ENCODE results near the gene MTURN. TPM values are rescaled to one million over a fixed set of nuclear protein-coding genes. Genes with fewer than 3 reads are reported as not detected.

Gene MTURN
- total RNA-seq, 1 experiment from 2014 or later = 11.8 TPM

DNA sequence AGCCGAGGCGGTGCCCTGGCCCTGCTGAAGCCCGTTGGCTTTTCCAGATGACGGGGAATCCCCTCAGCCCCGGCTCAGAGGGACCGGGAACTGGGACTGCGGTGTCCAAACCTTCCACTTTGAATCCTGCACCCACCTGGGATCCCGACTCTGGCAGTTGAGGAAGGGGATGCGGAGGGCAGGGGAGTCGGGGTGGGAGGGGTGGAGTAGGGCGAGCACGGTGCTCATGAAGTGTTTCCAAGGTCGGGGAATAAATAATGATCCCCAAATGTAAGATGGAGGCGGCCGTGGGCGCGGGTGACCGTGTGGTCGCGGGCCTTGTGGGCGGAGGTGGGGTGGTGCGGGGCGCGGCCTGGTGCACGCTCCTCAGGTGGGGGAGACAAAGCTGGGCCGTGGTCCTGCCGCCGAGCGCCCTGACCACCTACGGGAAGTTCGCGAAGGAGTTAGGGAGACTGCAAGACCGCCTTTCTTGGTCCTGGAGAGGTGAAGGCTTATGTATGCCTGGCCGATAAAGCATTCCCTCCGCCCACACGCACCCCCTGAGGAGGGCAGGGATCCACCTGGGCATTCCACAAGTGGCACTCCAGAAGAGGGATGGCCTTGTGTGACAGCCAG is 1.4 kb downstream of the MTURN start:
- DNase-seq (ENCODE audit: low read depth) = peak; percentile 31

DNA sequence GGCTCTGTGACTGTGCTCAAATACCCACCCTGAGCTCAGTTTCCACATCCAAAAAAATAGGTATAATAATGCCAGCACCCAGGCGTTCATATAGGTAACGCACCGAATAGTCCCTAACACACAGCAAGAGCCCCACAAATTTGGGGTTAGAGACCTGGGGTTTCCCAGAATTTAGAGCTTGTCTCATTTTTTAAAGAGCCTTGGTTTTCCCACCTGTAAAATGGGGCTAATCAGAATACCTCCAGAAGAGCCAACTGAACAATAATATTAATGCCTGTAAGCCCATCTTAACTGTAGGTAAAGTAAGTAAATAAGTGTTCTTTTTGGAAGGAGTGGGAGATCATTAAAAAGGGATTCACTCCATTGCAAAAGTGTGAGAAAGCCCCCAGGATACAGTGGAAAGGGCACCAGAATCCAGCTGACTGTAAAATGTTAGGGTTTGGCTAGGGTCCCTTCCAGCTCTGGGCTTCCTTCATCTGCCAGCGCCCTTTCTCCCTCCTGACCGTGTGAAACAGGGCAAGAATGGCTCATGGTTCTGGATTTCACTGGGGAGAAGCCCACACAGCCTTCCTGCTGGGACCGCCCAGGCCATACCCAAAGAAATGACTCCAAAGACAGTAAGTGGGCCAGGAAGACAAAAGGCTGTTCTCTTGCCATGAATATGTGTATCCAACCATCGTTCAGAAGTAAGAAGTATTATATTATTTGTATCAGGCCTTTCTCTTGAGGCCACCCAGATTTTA is 2.1 kb downstream of the MTURN start:
- DNase-seq (ENCODE audit: low read depth) = no peak

DNA sequence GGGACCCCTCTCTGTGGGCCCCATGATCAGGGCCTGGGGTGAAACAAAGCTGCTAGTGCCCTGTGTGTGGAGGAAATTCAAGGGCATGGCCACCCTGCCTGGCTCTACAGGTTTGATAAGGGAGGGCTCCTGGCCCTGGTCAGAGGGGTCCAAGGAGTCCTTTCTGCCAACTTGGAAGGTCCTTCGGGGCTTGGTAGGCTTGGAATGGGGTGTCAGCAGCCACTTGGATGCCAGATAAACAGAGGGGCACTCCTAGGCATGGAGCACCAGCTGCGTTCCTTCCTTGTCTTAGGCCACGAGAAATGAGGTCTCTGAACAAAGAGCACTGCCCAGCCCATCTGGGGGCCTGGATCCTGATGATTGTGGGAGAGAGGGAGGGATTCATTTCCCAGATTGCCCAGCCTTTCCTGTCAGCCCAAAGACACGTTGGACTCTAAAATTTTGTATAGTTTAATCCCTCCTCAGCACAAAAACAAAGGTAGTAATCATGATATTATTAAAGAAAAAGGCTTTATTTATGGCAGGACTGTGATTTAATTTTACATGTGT is 5.1 kb downstream of the MTURN start:
- DNase-seq (ENCODE audit: low read depth) = no peak

- DNase-seq (ENCODE audit: low read depth) = no peak
Measured at GRCh38 chr7:30140456-30140855, 5.7 kb downstream of the MTURN start.

DNA sequence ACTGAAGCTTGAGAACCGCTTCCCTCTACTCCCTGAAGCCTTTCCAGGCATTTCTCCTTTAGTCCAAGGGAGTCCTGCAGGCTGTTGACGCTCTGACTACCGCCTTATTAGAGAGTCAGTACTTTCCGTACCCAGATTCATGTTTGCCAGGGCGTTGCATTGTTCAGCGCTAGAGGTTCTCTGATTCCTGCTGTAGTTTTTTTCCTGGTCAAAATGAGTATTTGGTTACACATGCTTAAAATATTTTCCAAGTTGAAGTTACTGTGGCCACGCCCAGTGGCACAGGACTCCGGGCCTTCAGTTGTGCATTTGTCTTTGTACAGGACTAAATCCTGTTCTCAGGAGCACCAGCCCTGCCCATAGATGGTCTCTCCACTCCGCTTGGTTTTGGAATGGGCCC is 7.9 kb downstream of the MTURN start:
- peak; percentile 73 for DNase-seq (ENCODE audit: low read depth)

DNA sequence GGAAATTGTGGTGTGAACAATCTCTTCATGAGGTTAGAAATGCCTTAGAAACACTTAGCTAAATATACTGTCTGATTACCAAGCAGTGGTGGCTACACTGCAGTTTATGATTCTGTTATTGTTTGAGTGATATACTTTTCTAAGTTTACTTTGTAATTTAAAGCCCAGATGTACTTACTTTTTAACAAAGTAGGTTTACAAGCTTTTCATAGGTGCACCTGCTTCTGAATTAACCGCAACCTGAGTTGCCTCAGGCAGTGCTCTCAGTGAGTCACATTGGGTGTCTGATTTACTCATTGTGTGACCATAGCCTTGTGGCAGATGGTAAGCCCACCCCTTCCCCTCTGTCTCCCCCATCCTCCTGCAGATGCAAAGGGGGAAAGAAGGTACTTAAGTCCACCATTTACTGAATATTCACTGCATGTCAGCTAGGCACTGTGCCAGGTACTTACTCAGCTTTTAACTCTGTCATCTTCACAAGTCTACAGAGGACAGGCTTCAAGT is 9.0 kb downstream of the MTURN start:
- peak; percentile 74 for DNase-seq (ENCODE audit: low read depth)

DNA sequence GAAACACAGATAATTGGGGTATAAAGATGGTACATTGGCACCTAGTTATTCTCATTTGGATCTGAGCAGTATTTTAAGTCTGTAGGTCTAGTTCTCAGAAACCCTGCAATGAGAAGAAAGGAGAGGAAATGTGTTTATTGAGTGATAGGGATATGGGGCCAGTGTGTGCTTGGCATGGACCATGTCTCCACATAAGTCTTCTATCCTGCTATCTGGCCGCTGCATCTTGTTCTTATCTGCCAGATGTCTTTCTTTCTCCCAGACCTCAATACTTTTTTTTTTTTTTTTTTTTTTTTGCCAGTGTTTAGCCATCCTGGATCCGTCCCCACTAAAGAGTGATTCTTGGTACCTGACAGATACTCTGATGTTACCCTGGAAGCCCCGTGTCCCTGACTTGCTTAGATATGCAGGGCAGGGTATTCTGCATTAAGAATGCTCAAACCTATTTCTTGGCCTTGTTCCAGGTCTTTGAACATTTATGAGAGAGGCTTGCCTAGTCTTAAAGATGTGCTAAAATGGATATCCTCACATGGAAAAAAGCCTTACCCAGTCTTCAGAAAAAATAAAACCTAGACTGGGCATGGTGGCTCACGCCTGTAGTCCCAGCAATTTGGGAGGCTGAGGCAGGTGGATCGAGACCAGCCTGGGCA is 10.0 kb downstream of the MTURN start:
- no peak for DNase-seq (ENCODE audit: low read depth)

DNA sequence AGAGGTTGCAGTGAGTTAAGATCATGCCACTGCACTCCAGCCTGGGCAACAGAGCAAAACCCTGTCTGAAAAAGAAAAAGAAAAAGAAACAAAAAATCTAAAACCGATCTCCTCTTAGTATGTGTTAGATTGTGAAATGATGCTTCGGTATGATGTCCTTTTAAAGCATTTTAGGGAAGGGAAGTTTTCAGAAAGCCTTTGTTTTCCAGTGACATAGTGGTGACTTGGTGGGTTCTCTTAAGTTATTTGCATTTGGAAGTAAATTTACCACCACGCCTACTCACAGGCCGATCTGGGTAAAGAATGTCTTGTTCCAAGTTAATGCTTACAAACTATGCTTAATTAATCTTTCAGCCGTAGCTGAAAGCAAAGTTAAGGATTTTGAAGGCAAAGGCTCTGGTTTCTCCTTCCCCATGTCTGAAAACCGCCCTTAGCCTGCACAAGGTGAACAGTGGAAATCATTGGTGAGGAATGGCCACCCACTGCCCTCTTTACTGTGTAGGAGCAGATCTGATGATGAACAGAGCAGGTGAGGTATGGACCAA is 10.7 kb downstream of the MTURN start:
- no peak for DNase-seq (ENCODE audit: low read depth)

DNA sequence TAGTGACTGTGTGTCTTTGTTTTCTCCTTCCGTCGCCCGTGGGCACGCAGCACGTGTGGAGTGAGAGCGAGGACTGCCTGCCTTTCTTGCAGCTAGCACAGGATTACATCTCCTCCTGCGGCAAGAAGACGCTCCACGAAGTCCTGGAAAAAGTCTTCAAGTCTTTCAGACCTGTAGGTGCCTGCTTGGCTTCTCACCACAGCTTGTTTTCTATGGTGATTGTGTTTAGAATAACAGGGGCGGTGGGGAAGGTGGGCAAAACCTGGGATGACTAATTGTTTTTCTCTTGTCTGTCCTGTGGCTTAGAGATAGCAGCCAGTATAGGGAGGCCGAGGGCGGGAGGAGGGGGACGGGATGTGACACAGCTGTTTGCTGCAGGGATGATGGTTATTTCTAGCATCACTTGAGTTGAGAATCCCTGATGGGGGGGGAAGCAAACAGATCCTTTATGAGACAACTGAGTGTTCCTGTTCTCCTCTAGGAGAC is 11.4 kb downstream of the MTURN start:
- DNase-seq (ENCODE audit: low read depth) = peak; percentile 61

GRCh38 chr7:30147223-30147622 is 12.4 kb downstream of the MTURN start:
- no peak for DNase-seq (ENCODE audit: low read depth)

GRCh38 chr7:30147785-30148184 is 13.0 kb downstream of the MTURN start:
- DNase-seq (ENCODE audit: low read depth) = no peak

DNA sequence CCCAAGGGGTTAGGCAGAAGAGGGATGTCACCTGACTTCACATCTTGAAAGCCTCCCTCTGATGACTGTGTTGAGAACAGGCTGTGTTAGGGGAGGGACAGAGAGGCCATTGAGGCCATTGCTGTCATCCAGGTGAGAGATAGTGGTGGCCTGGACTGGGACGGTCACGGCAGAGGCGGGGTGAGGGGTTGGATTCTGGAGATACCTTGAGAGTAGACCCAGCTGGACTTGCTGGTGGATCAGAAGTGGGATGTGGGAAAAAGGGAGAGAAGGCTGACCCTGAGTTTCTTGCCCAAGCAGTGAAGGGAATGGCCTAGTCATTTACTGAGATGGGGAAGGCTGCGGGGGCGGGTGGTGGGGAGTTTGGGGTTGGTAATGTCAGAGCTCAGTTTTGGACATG is 13.6 kb downstream of the MTURN start:
- DNase-seq (ENCODE audit: low read depth) = no peak

DNA sequence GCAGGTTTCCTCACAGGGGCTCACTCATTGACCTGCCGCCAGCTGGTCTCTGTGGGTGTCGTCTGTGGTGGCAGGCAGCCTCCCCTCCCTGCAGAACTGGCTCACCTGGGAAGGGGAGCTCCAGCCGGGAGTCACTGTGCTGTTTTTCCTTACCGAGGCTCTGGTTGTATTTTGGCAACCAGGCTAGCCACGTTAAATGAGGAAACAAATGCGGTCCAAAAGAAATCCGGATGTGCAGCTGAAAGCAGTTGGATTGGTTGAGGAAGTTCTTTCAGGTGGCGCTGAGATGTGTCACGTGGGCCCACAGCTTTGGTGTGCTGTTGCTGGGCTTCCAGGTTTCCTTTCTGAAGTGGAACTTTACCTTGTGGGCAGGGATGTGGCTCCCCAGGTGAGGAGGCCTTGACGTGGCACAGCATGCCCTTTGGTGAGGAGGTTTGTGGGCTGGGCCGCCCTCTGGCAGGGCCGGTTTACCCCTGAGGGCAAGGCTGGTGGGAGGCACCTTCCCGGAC is 14.2 kb downstream of the MTURN start:
- DNase-seq (ENCODE audit: low read depth) = no peak

GRCh38 chr7:30149640-30150272 is 15.0 kb downstream of the MTURN start:
- no peak for DNase-seq (ENCODE audit: low read depth)

DNA sequence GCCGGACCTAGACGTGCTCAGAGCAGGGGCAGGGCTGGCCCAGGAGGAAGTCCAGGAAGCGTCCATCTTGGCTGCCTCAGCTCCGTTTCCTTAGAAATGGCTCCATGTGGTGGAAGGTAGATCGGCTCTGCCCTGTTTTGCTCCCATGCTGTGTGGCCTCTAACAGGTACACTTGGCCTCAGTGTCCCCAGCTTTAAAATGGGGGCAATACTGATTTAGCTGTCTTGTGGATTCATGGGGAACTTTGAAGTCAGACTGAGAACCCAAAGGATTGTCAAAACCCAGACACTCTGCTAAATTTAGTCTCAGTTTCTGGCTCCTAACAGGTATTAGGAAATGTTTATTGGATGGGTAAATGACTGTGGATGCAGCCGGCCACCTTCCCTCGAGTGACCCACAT is 15.9 kb downstream of the MTURN start:
- DNase-seq (ENCODE audit: low read depth) = no peak

- DNase-seq (ENCODE audit: low read depth) = no peak
Measured at GRCh38 chr7:30154111-30154587, 19.4 kb downstream of the MTURN start.

- no peak for DNase-seq (ENCODE audit: low read depth)
Measured at GRCh38 chr7:30155481-30155880, 20.7 kb downstream of the MTURN start.

DNA sequence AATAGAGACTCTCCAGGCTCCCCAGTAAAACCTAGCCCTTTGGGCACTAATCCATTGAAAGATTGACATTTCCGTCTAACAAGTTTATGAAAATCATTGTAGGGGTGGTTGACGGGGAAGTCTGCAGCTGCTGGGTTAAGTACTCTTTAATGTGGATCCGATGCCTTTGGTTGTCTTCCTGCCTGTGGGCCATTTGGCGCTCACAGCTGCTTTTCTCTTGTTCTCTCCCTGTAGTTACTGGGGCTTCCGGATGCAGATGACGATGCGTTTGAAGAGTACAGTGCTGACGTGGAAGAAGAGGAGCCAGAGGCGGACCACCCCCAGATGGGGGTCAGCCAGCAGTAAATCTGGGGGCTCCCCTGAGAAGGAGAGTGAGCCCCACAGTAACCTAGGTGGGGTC is 22.4 kb downstream of the MTURN start:
- DNase-seq (ENCODE audit: low read depth) = no peak

DNA sequence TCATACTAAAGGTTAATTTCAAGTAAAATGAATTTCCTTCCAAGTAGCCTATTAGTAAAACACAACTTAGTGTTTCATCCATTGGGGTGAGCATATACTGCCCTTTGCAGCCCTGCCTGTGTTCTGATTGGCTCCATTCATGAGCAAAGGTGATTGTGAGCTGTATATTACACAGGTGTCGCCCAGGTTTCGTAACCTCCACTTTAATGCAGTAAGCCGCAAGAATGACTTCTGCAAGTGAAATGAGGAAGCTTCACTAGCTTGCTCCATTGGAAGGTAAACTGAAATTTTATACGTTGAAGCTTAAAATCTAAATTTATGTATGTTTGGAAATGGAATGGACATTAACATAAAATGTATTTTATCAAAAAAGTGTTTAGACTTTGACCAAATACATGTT is 24.4 kb downstream of the MTURN start:
- DNase-seq (ENCODE audit: low read depth) = no peak

DNA sequence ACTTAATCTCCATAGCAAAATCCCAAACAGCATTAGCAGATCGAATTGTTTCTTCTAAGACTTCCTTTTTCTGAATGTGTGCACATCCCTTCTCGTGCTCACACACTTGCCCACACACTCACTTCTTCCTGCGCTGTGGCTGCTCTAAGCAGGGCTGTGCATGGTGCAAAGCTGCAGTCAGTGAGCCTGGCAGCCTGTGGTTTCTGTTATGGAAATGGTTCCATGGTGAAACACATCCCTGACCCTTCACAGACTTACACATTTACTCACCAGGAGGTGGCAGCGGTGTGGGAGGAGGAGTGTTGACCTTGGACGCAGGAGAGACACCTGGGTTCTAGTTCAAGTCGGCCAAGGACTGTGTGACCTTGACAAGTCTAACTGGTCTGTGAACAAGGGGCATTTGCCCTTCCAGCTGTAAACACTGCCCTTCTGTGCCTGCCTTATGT is 24.9 kb downstream of the MTURN start:
- peak; percentile 82 for DNase-seq (ENCODE audit: low read depth)

DNA sequence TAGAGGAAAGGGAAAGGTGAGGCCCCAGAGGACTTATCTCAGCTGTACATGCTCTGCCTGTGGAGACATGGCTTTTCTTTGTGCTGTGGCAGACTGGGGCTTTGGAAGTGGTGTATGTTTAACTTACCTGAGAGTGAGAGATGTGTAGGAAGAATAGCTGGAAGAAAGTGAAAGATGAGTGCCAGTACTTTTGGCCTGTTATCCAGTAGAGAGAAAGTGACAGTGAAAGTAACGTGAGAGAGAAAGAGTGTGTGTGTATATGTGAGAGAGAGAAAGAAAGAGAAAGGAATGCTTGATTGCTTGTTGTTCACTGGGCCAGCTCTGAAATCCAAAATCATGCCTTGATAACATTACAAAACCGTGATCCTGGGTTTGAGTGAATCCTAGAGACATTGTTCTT is 25.5 kb downstream of the MTURN start:
- no peak for DNase-seq (ENCODE audit: low read depth)

Measured in Daoy (cell line).